Measurements from ENCODE around the gene PHPT1. TPM values are rescaled to one million over a fixed set of nuclear protein-coding genes. Genes with fewer than 3 reads are reported as not detected.
"Not testable (repeated sequence)": the region's sequence is repeated elsewhere in the genome, so short reads cannot be mapped to it uniquely, and the experiment has no call there.

The PHPT1 gene
- 100 to 1,000 TPM in 1 of 4 donors, 10 to 100 TPM in 3; 79.2 to 145 (median 81.4) TPM for polyA plus RNA-seq (ENCODE audit: insufficient read length in 4 of 4)

- peak; percentile 97 to 99 (median 97) for DNase-seq (ENCODE audit: low read depth in 4 of 4, low spot score in 3 of 4)
Observed at GRCh38 chr9:136849038-136849959, at the start of gene PHPT1. Gene PHPT1, plus strand, starts transcription at chr9:136849409. Its CDS starts 22 bp downstream, at chr9:136849431.

- DNase-seq (ENCODE audit: low read depth in 4 of 4, low spot score in 3 of 4): peak in 3 of 4 donors; percentile 74 to 80 (median 80)
Observed at GRCh38 chr9:136799854-136800657, 49.2 kb upstream of the PHPT1 start.

- no peak for DNase-seq (ENCODE audit: low read depth in 4 of 4, low spot score in 3 of 4)
Observed at GRCh38 chr9:136802321-136802720, 46.9 kb upstream of the PHPT1 start.

- not testable (repeated sequence) for DNase-seq (ENCODE audit: low read depth in 4 of 4, low spot score in 3 of 4)
Observed at GRCh38 chr9:136803009-136803550, 46.1 kb upstream of the PHPT1 start.

- no peak for DNase-seq (ENCODE audit: low read depth in 4 of 4, low spot score in 3 of 4)
Observed at GRCh38 chr9:136803551-136804508, 45.4 kb upstream of the PHPT1 start.

GRCh38 chr9:136804509-136805206 is 44.6 kb upstream of the PHPT1 start:
- no peak for DNase-seq (ENCODE audit: low read depth in 4 of 4, low spot score in 3 of 4)

DNA sequence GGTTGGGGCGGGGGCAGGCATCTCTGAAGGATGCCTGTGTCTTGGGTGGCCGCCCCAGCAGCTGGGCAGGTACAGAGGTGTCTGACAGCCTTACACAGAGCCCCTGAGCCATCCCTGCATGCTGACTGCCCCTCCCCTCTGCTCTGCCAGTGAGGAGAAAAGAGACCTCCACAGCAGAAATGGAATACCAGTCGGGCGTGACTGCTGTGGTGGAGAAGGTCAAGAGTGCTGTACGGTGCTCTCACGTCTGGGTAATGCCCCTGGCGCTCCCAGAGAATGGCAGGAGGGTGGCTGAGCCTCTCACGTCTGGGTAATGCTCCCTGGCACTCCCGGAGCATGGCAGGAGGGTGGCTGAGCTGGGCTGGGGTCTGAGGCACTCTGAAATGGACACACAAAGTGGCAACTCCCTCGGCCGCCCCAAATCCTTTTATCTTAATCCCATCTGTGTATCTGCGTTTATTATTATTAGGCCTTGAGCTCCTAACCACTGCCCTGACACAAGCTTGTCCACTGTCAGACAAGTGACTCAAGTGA is 43.9 kb upstream of the PHPT1 start:
- DNase-seq (ENCODE audit: low read depth in 4 of 4, low spot score in 3 of 4): no peak

- DNase-seq (ENCODE audit: low read depth in 4 of 4, low spot score in 3 of 4): no peak
Observed at GRCh38 chr9:136806067-136806466, 43.1 kb upstream of the PHPT1 start.

GRCh38 chr9:136806631-136807201 is 42.5 kb upstream of the PHPT1 start:
- no peak for DNase-seq (ENCODE audit: low read depth in 4 of 4, low spot score in 3 of 4)

GRCh38 chr9:136807281-136808074 is 41.7 kb upstream of the PHPT1 start, which contains the start of gene RABL6:
Gene RABL6, plus strand, starts transcription at chr9:136807948. Its CDS starts 249 bp downstream, at chr9:136808197.
- DNase-seq (ENCODE audit: low read depth in 4 of 4, low spot score in 3 of 4): no peak

DNA sequence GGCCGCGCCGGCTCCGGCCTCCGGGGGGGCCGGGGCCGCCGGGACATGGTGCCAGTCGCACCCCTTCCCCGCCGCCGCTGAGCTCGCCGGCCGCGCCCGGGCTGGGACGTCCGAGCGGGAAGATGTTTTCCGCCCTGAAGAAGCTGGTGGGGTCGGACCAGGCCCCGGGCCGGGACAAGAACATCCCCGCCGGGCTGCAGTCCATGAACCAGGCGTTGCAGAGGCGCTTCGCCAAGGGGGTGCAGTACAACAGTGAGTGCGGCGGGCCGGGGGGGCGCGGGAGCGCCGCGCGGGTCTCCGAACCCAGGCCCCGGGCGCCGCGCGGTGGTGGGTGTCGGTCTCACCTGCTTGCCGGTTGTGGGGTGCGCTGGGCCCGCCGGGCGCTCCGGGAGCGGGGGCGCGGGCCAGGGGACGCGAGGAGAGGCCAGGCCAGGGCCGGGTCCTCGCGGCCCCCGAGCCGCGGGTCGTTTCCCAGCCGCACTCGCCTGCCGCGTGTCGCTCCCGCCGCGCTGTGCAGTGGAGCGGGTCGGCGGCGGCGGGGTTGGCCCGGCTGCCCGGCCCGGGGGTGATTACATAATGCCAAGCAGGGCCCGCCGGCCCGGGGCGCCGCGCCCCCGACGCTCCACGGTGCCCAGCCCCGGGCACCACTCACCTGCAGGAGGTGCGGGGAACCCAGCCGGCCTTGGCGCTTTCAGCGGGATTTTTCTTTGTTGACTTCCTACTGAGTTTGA is 41.0 kb upstream of the PHPT1 start:
- DNase-seq (ENCODE audit: low read depth in 4 of 4, low spot score in 3 of 4): no peak

DNA sequence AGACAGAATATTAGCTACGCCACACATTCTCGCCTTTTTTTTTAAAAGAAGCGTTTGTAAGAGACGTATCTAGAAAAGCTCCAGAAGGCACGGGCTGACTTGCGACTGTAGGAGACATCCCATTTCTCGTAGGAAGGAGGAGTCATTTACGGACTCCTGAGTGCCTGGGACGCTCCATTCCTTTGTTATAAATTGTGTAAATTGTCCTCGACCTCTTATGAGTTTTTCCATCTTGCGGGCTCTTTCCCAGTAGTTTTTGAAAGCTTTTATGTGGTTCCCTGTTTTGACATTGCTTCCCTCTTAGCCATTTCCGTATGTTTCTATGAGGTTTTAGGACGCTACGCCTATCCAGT is 40.4 kb upstream of the PHPT1 start:
- no peak for DNase-seq (ENCODE audit: low read depth in 4 of 4, low spot score in 3 of 4)

GRCh38 chr9:136814725-136815421 is 34.3 kb upstream of the PHPT1 start:
- DNase-seq (ENCODE audit: low read depth in 4 of 4, low spot score in 3 of 4): no peak

DNA sequence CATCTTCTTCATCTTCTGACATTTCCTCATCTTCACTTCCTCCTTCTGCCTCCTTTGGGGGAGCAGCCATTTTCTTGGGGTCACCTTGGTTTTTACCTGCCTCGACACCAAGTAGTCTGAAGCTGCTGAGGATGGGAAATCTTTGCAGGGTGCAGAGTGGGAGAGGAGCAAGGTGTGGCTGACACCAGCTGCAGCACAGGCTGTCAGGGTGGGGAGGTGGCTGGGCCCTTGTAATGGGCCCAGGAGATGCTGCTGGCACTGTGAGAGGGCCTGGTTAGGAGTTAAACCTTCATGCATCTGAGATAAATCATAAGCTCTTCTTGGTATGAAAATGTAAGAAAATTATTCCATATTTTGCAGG is 33.8 kb upstream of the PHPT1 start:
- no peak for DNase-seq (ENCODE audit: low read depth in 4 of 4, low spot score in 3 of 4)

- no peak for DNase-seq (ENCODE audit: low read depth in 4 of 4, low spot score in 3 of 4)
Observed at GRCh38 chr9:136820971-136821825, 28.0 kb upstream of the PHPT1 start.

Data from right renal pelvis (tissue), 4 donors.